Brain microvascular endothelial cell (primary cell): ENCODE measurements around the gene NDUFB5.

Experiments
- DNase-seq: peaks from one replicate; pipeline ENCODE4 v3.0.0-alpha.2; 2020
- H3K27ac ChIP-seq: fragments of 250-450 bp; sonication (Bioruptor Pico); 2 replicates; pipeline ENCODE4 v1.5.1; 2020; ENCODE audit warnings: mild to moderate bottlenecking, moderate library complexity
- H3K27me3 ChIP-seq: fragments of 250-450 bp; sonication (Bioruptor Pico); replicated peaks from 2 replicates; pipeline ENCODE4 v1.5.1; 2020; ENCODE audit warnings: mild to moderate bottlenecking
- H3K36me3 ChIP-seq: fragments of 250-450 bp; sonication (Bioruptor Pico); replicated peaks from 2 replicates; pipeline ENCODE4 v1.5.1; 2020; ENCODE audit warnings: mild to moderate bottlenecking
- H3K4me3 ChIP-seq: 2 replicates; pipeline ENCODE4 v1.5.1; 2011; ENCODE audit warnings: low read depth, mild to moderate bottlenecking, control low read depth, low read length, moderate library complexity
- CTCF ChIP-seq: IDR thresholded peaks from 2 replicates; pipeline ENCODE4 v1.5.1; 2011; ENCODE audit warnings: low read depth, mild to moderate bottlenecking, moderate library complexity, low read length, control low read depth, inconsistent platforms; ENCODE audit errors: missing control alignments
- in situ Hi-C: cut with HindIII; loops from 2 replicates; pipeline ENCODE4 v1.10.0; 2017; ENCODE audit warnings: low sequenced_read_pairs, low pct_ligation_motif_present

The NDUFB5 gene

GRCh38 chr3:179604321-179605078 lies at the start of gene NDUFB5, which contains the start of gene MRPL47:
Gene NDUFB5, plus strand, starts transcription at chr3:179604794. Its CDS starts 22 bp downstream, at chr3:179604816.
Gene MRPL47, minus strand, starts transcription at chr3:179604638. Its CDS starts 14 bp downstream, at chr3:179604624.
- peak within 1 kb of the TSS; percentile 91 for H3K27ac ChIP-seq
- H3K4me3 ChIP-seq: peak within 1 kb of the TSS; percentile 98
- peak; percentile 95 for DNase-seq
- TF ChIP-seq CTCF: no peak
- peaks cover 18% of the 10 kb centered on the region for H3K36me3 ChIP-seq
- in situ Hi-C loops: no loop called here
- H3K27me3 ChIP-seq: no peaks in the 10 kb centered on the region

DNA sequence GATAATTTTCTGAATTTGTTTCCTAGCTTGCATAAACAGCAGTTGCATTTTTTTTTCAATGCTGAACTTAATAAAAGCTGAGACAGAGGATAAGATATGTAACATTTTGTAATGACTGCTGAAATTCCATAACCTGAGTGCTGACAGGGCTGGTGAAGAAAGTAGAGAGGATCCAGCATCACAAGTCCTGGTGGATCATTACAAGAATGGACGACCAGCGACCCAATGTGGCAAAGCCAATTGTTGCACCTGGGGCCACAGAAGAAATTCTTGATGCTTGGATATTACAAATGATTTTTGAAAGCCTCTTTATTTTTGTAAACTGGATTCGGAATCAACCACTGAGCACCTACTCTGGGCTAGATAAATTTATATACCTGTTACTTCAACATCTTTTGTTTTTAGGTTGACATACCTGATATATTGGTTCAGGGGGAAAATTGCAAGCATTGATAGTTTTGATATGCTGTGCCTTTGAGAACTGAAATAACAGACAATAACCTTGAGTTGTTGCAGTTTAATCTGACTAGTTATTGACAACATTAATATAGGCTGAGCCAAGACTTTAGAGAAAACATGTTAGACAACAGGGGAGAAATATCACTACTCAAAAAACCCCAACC lies 45.7 kb upstream of the NDUFB5 start:
- no peak overlapping the region for H3K27ac ChIP-seq
- H3K27me3 ChIP-seq: no peaks in the 10 kb centered on the region
- TF ChIP-seq CTCF: peak; percentile 90
- H3K4me3 ChIP-seq: no peak overlapping the region
- DNase-seq: peak; percentile 80
- in situ Hi-C loops: no loop called here
- no peaks in the 10 kb centered on the region for H3K36me3 ChIP-seq

GRCh38 chr3:179560791-179561190 lies 43.8 kb upstream of the NDUFB5 start:
- DNase-seq: no peak
- no peak for TF ChIP-seq CTCF
- Histone ChIP-seq H3K27me3 (no peaks in the 10 kb centered on the region), H3K27ac (no peak overlapping the region), H3K4me3 (no peak overlapping the region), H3K36me3 (no peaks in the 10 kb centered on the region)
- in situ Hi-C loops: no loop called here

DNA sequence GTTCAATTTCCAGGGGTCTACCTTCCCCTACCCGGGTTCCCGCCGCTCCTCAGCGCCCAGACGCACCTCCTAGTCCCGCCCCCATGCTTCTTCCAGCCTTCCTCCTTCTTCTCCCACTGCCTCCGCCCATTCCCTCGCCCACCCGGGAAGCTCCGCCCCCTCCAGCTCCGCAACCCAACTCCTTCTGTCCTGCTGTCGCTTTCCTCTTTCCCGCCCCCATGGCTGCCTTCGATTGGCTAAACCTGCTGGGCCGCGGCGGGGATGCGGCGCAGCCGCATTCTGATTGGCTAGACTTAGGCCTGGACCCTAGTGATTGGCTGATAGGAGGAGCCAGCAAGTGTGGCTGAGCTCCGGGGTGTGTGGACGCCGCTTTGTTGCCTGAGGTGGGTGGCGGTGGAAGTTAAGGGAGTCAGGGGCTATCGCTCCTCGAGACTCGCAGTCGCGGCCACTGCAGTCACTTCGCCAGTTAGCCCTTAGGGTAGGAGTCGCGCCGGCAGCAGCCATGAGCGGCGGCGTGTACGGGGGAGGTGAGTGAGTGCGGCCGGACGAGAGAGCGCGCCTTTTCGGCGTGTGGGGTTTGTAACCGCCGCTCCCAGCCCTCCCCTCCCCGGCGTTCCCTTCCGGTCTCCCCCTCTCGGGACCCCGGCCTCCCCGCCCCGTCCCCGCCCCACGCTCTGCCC lies 41.9 kb upstream of the NDUFB5 start, which contains the start of gene ACTL6A:
TSS of gene ACTL6A (plus strand) at position 336 of the 680 bp plus-strand sequence. CDS start at position 503, 167 bp downstream.
- Histone ChIP-seq H3K36me3 (no peaks in the 10 kb centered on the region), H3K27me3 (no peaks in the 10 kb centered on the region), H3K27ac (peak within 1 kb of the TSS; percentile 57), H3K4me3 (peak within 1 kb of the TSS; percentile 96)
- no peak for TF ChIP-seq CTCF
- peak; percentile 100 for DNase-seq
- in situ Hi-C loops: no loop called here

DNA sequence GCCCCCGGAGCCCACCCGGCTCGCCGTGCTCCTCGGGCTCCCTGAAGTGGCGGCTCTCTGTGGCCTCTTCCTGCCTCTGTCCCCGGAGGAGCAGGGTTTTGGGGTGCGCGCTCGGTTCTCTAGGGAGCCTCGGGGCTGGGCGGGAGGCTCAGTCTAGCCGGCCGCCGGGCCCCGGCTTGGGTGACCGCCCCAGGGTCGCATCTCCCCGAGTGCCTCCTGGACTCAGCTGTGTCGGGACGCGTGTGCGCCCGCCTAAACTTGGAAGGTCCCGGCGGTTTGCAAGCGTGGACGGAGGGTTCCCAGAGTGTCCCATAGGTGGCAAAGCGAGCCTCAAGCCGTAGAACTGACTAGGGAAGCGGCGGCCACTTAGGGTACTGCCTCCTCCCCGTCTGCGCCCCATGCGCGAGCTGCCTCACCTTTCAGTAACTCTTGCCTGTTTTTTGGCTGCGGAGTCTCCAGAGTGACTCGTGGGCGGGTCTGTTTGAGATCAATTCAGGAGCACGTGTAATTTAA lies 41.3 kb upstream of the NDUFB5 start:
- Histone ChIP-seq H3K36me3 (no peaks in the 10 kb centered on the region), H3K4me3 (peak overlapping the region; percentile 96), H3K27me3 (no peaks in the 10 kb centered on the region), H3K27ac (no peak overlapping the region)
- DNase-seq: peak; percentile 80
- TF ChIP-seq CTCF: peak; percentile 74
- in situ Hi-C loops: no loop called here
